Hematopoietic multipotent progenitor cell treated with erythropoietin and hydrocortisone succinate and interleukin-3 and kit ligand, for 17 days (in vitro differentiated cells): ENCODE data around the gene HOXB1.
A peak's percentile ranks its signal among the peaks of the same experiment; 100 is the strongest.
"Not testable (repeated sequence)": the region's sequence is repeated elsewhere in the genome, so short reads cannot be mapped to it uniquely, and the experiment has no call there.

Experiments
- DNase-seq: peaks from one replicate; pipeline ENCODE4 v3.0.0-alpha.2; 2015; ENCODE audit warnings: low spot score

HOXB1 gene

GRCh38 chr17:48543107-48543853 is 12.5 kb upstream of the HOXB1 start:
- DNase-seq: peak; percentile 69

GRCh38 chr17:48542698-48543106 is 11.9 kb upstream of the HOXB1 start:
- DNase-seq: no peak

GRCh38 chr17:48542114-48542656 is 11.4 kb upstream of the HOXB1 start:
- DNase-seq: peak; percentile 60

GRCh38 chr17:48541577-48542113 is 10.8 kb upstream of the HOXB1 start:
- DNase-seq: peak; percentile 51

GRCh38 chr17:48541036-48541576 is 10.3 kb upstream of the HOXB1 start:
- DNase-seq: no peak

GRCh38 chr17:48540213-48540612 is 9.4 kb upstream of the HOXB1 start:
- no peak for DNase-seq

GRCh38 chr17:48539177-48539576 is 8.4 kb upstream of the HOXB1 start:
- DNase-seq: no peak

- DNase-seq: no peak
Measured at GRCh38 chr17:48537316-48537715, 6.5 kb upstream of the HOXB1 start.

GRCh38 chr17:48535793-48536559 is 5.2 kb upstream of the HOXB1 start:
- DNase-seq: not testable (repeated sequence)

- DNase-seq: no peak
Measured at GRCh38 chr17:48532261-48532660, 1.4 kb upstream of the HOXB1 start.

- no peak for DNase-seq
Measured at GRCh38 chr17:48530208-48530886, 464 bp downstream of the HOXB1 start.

GRCh38 chr17:48529683-48530009 is 1.2 kb downstream of the HOXB1 start:
- no peak for DNase-seq

- DNase-seq: no peak
Measured at GRCh38 chr17:48528936-48529682, 1.7 kb downstream of the HOXB1 start.

GRCh38 chr17:48528153-48528935 is 2.5 kb downstream of the HOXB1 start:
- no peak for DNase-seq

- no peak for DNase-seq
Measured at GRCh38 chr17:48527547-48527932, 3.3 kb downstream of the HOXB1 start.

- DNase-seq: no peak
Measured at GRCh38 chr17:48526608-48527546, 3.9 kb downstream of the HOXB1 start.

- DNase-seq: peak; percentile 40
Measured at GRCh38 chr17:48523010-48523409, 7.8 kb downstream of the HOXB1 start.

GRCh38 chr17:48522031-48522653 is 8.7 kb downstream of the HOXB1 start:
- no peak for DNase-seq

- DNase-seq: no peak
Measured at GRCh38 chr17:48520631-48521079, 10.2 kb downstream of the HOXB1 start.
